Measurements from ENCODE around the gene SARM1.

GRCh38 chr17:28416703-28417311 is 45.3 kb downstream of the SARM1 start:
- TF ChIP-seq CTCF (CRISPR knock-in tag; IDR thresholded peaks at IDR 0.05) (peak; percentile 96), ATF4 (CRISPR knock-in tag; IDR thresholded peaks at IDR 0.05) (no peak), ZNF496 (CRISPR knock-in tag; IDR thresholded peaks at IDR 0.05; ENCODE audit: insufficient replicate concordance) (no peak), HOXA7 (CRISPR knock-in tag; IDR thresholded peaks at IDR 0.05) (no peak), ZNF136 (CRISPR knock-in tag; IDR thresholded peaks at IDR 0.05; ENCODE audit: low read depth) (no peak), TBP (CRISPR knock-in tag; IDR thresholded peaks at IDR 0.05) (no peak), HDAC1 (CRISPR knock-in tag; IDR thresholded peaks at IDR 0.05) (no peak), RFX5 (IDR thresholded peaks at IDR 0.05; ENCODE audit: low read depth, low read length) (no peak; the same call in 1 of the 2 replicates)
